Myocyte (in vitro differentiated cells): Measurements from ENCODE around the gene ZNF496. TPM values are rescaled to one million over a fixed set of nuclear protein-coding genes. Genes with fewer than 3 reads are reported as not detected.
A peak's percentile ranks its signal among the peaks of the same experiment; 100 is the strongest.
"Not testable (repeated sequence)": the region's sequence is repeated elsewhere in the genome, so short reads cannot be mapped to it uniquely, and the experiment has no call there.

Source experiments
- DNase-seq: peaks from one replicate; pipeline ENCODE4 v3.0.0-alpha.2; 2012; ENCODE audit warnings: low read depth
- total RNA-seq: library from RNA; depleted of rRNA; stranded (reverse); fragments of >200 nt; gene quantifications from 2 replicates; pipeline ENCODE4 v1.2.3, GENCODE V29; 2014

The ZNF496 gene
- total RNA-seq, 1 donor from 2014 or later: 35.9 TPM

DNA sequence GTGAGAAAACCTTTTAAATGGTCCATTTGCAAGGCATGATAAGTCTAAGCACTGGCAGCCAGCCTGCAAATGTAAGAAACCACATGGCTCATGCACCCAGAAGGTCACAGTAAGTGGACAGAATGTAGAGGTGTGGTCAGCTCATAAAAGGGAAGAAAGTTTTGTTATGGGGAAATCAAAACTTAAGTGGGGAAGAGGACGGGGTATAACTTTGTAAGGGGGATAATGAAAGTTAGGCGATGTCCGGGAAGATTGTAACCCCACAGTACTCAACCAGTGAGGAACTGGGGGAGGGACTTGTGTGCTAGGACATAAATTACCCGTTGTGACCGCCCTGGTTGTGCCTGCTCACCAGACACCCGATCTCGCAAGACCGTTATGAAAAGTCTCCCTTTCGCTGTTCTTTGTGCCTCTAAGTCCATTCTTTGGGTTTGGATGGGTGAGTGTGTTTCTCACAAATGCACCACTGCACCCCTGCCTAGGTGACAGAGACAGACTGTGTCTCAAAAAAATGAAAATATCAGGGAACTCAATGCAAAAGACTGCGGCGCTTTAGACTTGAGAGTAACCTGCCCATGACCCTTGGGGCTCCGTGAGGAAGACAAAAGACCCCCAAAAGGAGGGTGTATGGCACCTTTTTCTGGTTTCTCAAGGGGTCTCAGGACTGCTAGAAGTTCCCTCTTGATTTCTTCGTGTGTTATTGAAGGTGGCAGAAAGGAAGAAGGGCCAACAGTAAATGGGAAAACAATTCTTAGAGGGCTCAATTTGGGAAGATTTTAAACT lies 28.6 kb upstream of the ZNF496 start:
- DNase-seq: peak; percentile 49

- DNase-seq: no peak
Observed at GRCh38 chr1:247359559-247359958, 27.9 kb upstream of the ZNF496 start.

GRCh38 chr1:247358920-247359319 lies 27.3 kb upstream of the ZNF496 start:
- DNase-seq: no peak

DNA sequence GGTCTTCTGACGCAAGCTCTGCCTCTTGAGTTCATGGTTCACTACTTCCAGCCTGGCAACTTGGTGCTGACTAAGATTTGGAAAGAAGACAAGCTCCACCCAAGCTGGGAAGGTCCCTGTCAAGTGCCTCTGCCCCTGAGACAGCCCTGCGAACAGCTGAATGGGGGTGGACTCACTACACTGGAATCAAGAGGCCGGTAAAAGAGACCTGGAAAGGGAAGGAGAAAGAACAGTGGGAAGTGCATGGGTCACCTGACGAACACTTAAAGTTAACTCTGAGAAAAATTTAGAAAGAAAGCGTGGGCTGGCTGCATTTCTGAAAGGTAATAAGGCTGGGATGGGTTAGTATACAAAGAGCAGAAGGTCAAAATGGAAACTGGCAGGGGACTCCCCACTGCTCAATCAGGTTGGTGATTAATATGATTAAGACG lies 26.1 kb upstream of the ZNF496 start:
- DNase-seq: peak; percentile 87

- DNase-seq: peak; percentile 22
Observed at GRCh38 chr1:247357052-247357780, 25.5 kb upstream of the ZNF496 start.

DNA sequence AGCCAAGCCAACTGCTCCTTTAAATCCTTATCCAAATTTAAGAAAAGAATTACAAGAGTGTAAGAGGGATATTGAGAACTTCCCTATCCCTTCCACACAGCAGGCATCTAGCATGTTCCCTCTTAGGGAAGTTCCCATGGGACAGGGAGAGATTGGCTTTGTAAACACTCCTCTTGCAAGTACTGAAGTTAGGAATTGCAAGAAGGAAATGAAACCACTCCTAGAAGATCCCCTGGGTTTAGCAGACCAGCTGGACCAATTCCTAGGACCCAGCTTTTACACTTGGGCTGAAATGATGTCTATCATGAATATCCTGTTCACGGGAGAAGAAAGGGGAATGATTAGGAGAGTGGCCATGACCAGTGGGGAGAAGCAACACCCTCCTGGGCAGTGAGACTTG lies 23.5 kb upstream of the ZNF496 start:
- not testable (repeated sequence) for DNase-seq

DNA sequence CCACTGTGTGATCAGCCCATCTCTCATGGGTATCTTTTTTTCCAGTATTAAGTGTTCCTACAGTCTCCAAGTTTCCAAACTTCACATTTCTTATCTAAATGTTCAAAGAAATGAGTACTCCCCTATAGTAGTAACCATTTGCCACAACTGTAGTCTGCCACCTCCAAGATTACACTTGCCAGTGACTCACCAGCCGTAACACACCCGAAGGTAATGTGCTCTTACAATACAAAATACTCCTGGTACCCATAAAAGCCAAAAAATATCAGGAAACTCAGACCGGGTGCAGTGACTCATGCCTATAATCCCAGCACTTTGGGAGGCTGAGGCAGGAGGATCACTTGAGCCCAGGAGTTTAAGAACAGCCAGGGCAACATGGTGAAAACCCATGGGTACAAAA lies 20.5 kb upstream of the ZNF496 start:
- no peak for DNase-seq

DNA sequence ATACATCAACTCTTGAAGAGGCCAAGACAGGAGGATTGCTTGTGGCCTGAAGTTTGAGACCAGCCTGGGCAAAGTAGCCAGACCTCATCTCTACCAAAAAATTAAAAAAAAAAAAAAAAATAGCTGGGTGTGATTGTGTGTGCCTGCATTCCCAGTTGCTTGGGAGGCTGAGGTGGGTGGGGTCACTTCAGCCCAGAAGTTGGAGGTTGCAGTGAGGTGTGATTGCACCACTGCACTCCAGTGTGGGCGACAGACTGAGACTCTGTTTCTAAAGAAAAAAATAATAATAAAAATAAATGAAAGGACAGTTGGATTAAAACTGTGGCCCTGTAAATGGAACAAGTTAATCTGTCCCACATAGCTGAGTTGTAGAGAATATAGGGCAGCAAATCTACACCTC lies 18.9 kb upstream of the ZNF496 start:
- DNase-seq: no peak

- no peak for DNase-seq
Observed at GRCh38 chr1:247347477-247348222, 16.0 kb upstream of the ZNF496 start.

GRCh38 chr1:247345881-247346280 lies 14.2 kb upstream of the ZNF496 start:
- no peak for DNase-seq

- DNase-seq: no peak
Observed at GRCh38 chr1:247343801-247344200, 12.1 kb upstream of the ZNF496 start.

DNA sequence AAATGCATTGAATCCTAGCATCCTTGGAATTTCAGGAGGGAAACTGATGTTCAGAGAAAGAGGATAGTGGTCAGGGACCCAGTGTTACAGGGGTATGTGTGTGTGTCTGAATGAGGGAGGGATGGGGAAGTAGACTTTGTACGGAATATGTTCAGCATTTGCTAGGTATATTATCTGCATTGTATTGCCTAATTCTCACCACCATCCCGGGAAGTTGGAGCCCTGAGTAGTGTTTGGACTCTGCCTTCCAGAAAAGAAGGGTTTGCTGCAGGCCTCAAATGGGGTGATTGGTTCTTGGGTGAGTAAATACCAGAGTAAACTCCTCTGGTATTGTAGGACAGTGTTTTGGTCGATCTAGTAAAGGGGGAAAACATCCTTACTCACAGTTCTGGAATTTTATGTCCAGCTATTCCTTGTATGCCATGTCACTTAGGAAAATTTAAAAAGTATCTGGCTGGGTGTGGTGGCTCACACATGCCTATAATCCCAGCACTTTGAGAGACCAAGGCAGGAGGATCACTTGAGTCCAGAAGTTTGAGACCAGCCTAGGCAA lies 7.1 kb upstream of the ZNF496 start:
- DNase-seq: no peak

DNA sequence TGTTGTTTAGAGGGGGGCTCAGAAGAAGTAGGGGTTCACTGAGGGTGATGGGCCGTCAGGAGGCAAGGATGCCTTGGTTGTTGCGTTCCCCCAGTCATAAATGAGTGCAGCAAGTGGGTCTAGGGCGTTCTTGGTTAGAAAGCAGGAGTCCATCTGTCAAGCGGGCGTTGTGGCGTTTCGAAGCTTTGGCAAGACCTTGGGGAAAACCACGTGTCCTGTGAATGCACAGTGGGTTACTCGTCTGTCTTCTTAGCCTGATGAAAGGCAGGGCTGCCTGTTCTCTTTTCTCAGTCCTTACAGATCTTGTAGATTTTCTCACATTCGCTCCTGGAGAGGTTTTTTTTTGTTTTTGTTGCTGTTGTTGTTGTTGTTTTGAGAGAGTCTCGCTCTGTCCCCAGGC lies 6.3 kb upstream of the ZNF496 start:
- no peak for DNase-seq

GRCh38 chr1:247337250-247337746 lies 5.6 kb upstream of the ZNF496 start:
- no peak for DNase-seq

GRCh38 chr1:247336390-247336789 lies 4.7 kb upstream of the ZNF496 start:
- DNase-seq: no peak

DNA sequence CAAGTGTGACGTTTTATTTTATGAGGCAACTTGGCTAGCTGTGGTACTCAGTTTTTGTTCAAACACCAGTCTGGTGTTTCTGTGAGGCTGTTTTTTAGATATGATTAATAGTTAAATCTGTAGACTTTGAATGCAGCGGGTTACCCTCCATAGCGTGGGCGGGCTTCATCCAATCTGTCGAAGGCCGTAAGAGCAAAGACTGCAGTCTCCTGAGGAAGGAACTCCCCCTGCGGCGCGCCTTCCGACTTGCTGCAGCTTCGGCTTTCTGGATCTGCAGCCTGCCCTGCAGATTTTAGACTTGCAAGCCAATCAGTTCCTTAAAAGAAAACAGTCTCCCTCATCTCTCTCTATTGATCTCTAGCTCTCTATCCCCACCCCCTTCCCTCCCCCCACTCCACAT lies 4.2 kb upstream of the ZNF496 start:
- DNase-seq: no peak

GRCh38 chr1:247334378-247335133 lies 2.9 kb upstream of the ZNF496 start:
- DNase-seq: no peak

- DNase-seq: no peak
Observed at GRCh38 chr1:247332623-247333361, 1.1 kb upstream of the ZNF496 start.

GRCh38 chr1:247332215-247332622 lies 552 bp upstream of the ZNF496 start:
- DNase-seq: peak; percentile 64

- peak; percentile 77 for DNase-seq
Observed at GRCh38 chr1:247331172-247331524, 519 bp downstream of the ZNF496 start.
